GM18505 (cell line): ENCODE measurements around the gene RAB43.
"Not testable (repeated sequence)": the region's sequence is repeated elsewhere in the genome, so short reads cannot be mapped to it uniquely, and the experiment has no call there.

Experiments
- ATAC-seq: cut with Tn5 transposase; IDR thresholded peaks from one replicate; pipeline ENCODE4 v1.9.1; 2021; ENCODE audit not compliant: unreplicated experiment
- POLR2A ChIP-seq: IDR thresholded peaks from 4 replicates; pipeline ENCODE4 v1.6.1; 2011; ENCODE audit warnings: borderline replicate concordance; ENCODE audit not compliant: insufficient read depth, insufficient read length; ENCODE audit errors: extremely low read depth

RAB43 gene

GRCh38 chr3:129121792-129122411, at the start of gene RAB43:
RAB43 (minus strand) TSS chr3:129121804; CDS start chr3:129121489, 315 bp downstream.
- ATAC-seq: peak; percentile 46
- TF ChIP-seq POLR2A: peak; percentile 8

- TF ChIP-seq POLR2A: no peak
- no peak for ATAC-seq
Observed at GRCh38 chr3:129166579-129167332, 45.2 kb upstream of the RAB43 start.

GRCh38 chr3:129165594-129165993, 44.0 kb upstream of the RAB43 start:
- not testable (repeated sequence) for ATAC-seq

- ATAC-seq: no peak
- TF ChIP-seq POLR2A: no peak
Observed at GRCh38 chr3:129164500-129164899, 42.9 kb upstream of the RAB43 start.

- TF ChIP-seq POLR2A: no peak
- ATAC-seq: no peak
Observed at GRCh38 chr3:129162729-129163579, 41.4 kb upstream of the RAB43 start.

GRCh38 chr3:129161860-129162271, 40.3 kb upstream of the RAB43 start:
- no peak for ATAC-seq
- no peak for TF ChIP-seq POLR2A

GRCh38 chr3:129160891-129161859, 39.6 kb upstream of the RAB43 start, which contains the start of gene ISY1:
ISY1 (minus strand) TSS chr3:129161063; CDS start chr3:129160975, 88 bp downstream.
- ATAC-seq: peak; percentile 80
- TF ChIP-seq POLR2A: peak; percentile 97

GRCh38 chr3:129144786-129145185, 23.2 kb upstream of the RAB43 start:
- TF ChIP-seq POLR2A: no peak
- ATAC-seq: no peak

- ATAC-seq: not testable (repeated sequence)
Observed at GRCh38 chr3:129141011-129141410, 19.4 kb upstream of the RAB43 start.

- no peak for ATAC-seq
- TF ChIP-seq POLR2A: no peak
Observed at GRCh38 chr3:129139911-129140310, 18.3 kb upstream of the RAB43 start.

- not testable (repeated sequence) for ATAC-seq
Observed at GRCh38 chr3:129136275-129136674, 14.7 kb upstream of the RAB43 start.

GRCh38 chr3:129132097-129132866, 10.7 kb upstream of the RAB43 start:
- ATAC-seq: no peak
- no peak for TF ChIP-seq POLR2A
